Fibroblast of skin of left quadriceps (primary cell): ENCODE data around the gene HABP4.
"Not testable (repeated sequence)": the region's sequence is repeated elsewhere in the genome, so short reads cannot be mapped to it uniquely, and the experiment has no call there.

Experiments used
- DNase-seq, 2 experiments: peaks; one replicate each; pipeline ENCODE4 v3.0.0-alpha.2; 2013; ENCODE audit warnings: low read depth in 2 of 2

The HABP4 gene

GRCh38 chr9:96498796-96499195 lies 48.8 kb downstream of the HABP4 start:
- no peak for DNase-seq

- no peak for DNase-seq
These were observed 49.3 kb downstream of the HABP4 start for GRCh38 chr9:96499257-96499656.

GRCh38 chr9:96500696-96501632 lies 51.0 kb downstream of the HABP4 start:
- DNase-seq: no peak

GRCh38 chr9:96501633-96502538 lies 51.9 kb downstream of the HABP4 start:
- no peak for DNase-seq

GRCh38 chr9:96502539-96503373 lies 52.8 kb downstream of the HABP4 start:
- DNase-seq: no peak

- DNase-seq: not testable (repeated sequence)
These were observed 53.4 kb downstream of the HABP4 start for GRCh38 chr9:96503374-96503748.

GRCh38 chr9:96503918-96504317 lies 53.9 kb downstream of the HABP4 start:
- no peak for DNase-seq

GRCh38 chr9:96505316-96505991 lies 55.5 kb downstream of the HABP4 start:
- DNase-seq: no peak

GRCh38 chr9:96508227-96508940 lies 58.4 kb downstream of the HABP4 start:
- DNase-seq: no peak

GRCh38 chr9:96509026-96509425 lies 59.1 kb downstream of the HABP4 start:
- no peak for DNase-seq

- no peak for DNase-seq
These were observed 59.9 kb downstream of the HABP4 start for GRCh38 chr9:96509848-96510247.

- no peak for DNase-seq
These were observed 60.3 kb downstream of the HABP4 start for GRCh38 chr9:96510258-96510657.

GRCh38 chr9:96512240-96512639 lies 62.3 kb downstream of the HABP4 start:
- no peak for DNase-seq

- no peak for DNase-seq
These were observed 63.7 kb downstream of the HABP4 start for GRCh38 chr9:96513622-96514021.

GRCh38 chr9:96514108-96514799 lies 64.3 kb downstream of the HABP4 start:
- DNase-seq: peak; percentile 61 to 64

- no peak for DNase-seq
These were observed 64.8 kb downstream of the HABP4 start for GRCh38 chr9:96514800-96515158.

- no peak for DNase-seq
These were observed 65.9 kb downstream of the HABP4 start for GRCh38 chr9:96515621-96516470.

GRCh38 chr9:96519095-96519494 lies 69.1 kb downstream of the HABP4 start:
- DNase-seq: no peak

- no peak for DNase-seq
These were observed 69.8 kb downstream of the HABP4 start for GRCh38 chr9:96519787-96520186.
